GM12801 (cell line): ENCODE results near the gene ZNF729.

Source experiments
- TF ChIP-seq, protein P1 (sequence below): IDR thresholded peaks from one replicate; pipeline ENCODE4 v1.5.1; 2011; ENCODE audit warnings: control low read depth; ENCODE audit not compliant: insufficient read length; ENCODE audit errors: extremely low read depth

The ZNF729 gene

DNA sequence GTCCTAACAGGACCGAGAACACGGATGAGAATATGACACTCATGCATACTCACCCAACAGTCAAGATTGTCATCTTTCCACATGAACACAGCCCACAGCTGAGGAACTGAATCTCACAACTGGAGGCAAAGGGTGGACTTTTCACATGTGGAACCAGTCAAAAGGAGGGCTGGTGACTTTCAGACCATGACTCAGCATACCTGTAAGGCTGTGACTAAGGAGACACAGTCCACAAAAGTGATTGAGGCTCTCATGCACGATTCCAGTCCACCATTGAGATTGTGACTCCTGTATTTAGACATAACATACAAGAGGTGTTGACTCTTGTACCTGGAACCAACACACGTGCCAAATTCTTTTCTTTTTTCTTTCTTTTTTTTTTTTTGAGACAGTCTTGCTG is 40.0 kb downstream of the ZNF729 start:
- TF ChIP-seq, protein P1, sequence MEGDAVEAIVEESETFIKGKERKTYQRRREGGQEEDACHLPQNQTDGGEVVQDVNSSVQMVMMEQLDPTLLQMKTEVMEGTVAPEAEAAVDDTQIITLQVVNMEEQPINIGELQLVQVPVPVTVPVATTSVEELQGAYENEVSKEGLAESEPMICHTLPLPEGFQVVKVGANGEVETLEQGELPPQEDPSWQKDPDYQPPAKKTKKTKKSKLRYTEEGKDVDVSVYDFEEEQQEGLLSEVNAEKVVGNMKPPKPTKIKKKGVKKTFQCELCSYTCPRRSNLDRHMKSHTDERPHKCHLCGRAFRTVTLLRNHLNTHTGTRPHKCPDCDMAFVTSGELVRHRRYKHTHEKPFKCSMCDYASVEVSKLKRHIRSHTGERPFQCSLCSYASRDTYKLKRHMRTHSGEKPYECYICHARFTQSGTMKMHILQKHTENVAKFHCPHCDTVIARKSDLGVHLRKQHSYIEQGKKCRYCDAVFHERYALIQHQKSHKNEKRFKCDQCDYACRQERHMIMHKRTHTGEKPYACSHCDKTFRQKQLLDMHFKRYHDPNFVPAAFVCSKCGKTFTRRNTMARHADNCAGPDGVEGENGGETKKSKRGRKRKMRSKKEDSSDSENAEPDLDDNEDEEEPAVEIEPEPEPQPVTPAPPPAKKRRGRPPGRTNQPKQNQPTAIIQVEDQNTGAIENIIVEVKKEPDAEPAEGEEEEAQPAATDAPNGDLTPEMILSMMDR: no peak

DNA sequence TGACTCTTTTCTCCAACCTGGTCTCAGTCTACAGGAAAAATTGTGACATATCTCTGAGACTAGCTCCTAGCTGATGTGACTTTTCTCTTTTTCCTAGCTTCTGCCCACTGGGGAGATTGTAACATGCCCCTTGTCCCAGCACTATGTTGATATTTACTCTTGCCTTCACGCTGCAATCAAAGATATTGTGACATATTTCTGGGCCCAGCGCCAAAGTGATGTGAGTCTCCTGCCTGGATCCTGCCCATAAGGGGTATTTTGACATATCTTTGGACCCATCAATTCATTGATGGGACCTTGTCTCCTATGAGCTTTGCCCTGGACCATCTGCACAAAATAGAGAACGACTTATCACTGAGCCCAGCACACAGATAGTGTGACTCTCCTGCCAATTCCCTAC is 41.1 kb downstream of the ZNF729 start:
- TF ChIP-seq, protein P1: no peak

DNA sequence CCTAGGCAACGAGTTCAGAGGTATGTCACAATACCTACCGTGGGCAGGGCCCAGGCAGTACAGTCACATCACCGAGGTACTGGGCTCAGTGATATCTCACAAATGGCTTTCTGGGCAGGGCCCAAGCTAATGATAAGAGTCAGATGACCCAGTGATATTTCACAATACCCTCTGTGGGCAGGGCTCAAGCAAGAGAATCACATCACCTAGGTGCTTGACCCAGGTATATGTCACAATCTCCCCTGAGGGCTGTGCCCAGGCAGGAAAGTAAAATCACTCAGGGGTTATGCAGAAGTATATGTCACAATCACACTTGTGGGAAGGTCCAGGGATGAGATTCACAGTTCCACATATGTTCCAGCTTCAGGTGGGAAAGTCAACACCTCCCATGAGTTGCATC is 45.3 kb downstream of the ZNF729 start:
- TF ChIP-seq, protein P1: no peak

DNA sequence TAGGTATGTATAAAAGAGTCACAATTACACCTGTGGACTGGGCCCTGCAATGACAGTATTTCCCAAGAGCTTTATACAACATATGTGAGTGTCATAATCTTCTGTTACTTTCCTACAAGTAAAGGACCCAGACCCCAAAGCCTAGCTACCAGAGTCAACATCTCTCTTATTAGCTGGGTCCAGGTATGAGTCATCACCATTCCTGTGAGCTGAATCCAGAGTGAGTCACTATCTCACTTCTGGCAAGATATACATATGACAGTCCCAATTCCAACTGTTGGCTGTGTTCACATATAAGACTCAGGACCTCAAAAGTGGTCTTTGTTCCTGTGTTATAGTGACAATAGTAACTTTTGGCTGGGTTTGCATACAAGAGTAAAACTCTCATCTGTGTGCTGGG is 46.7 kb downstream of the ZNF729 start:
- TF ChIP-seq, protein P1: no peak

DNA sequence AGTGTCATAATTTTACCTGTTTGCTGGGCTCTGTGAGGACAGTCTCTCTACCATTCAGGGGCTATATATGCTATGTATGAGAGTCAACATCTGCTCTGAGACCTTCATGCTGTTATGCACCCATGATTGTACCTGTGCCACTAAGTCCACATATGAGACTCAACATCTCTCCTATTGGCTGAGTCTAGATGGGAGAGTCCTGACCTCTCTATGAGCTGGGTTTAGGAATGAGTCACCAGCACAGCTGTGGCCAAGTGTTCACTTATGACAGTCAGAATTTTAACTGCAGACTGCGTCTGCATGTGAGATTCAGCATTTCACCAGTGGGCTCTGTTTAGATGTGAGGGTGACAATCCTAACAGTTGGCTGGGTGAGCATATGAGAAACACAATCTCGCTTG is 49.5 kb downstream of the ZNF729 start:
- TF ChIP-seq, protein P1: no peak

DNA sequence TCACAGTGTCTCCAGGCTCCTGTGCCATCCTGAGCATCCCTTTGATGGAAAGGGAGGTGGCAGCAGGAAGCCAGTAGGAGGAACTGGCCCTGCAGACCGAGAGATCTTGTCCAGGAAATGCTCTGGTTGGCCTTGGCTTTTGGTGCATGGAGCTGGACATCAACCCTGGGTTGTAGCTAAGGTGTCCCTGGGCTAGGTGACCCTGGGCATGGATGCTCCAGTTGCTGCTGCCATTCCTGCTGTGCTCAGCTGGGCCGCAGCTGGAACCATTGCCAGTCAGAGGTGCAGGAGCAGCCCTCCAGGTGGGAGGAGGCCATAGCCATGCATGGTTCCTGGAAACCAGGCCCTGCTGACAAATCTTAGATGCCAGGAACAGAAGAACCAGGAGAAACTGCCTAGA is 68.4 kb downstream of the ZNF729 start:
- TF ChIP-seq, protein P1: no peak
